Ovary (tissue), 9 donors: Measurements from ENCODE around the gene IRF6. TPM values are rescaled to one million over a fixed set of nuclear protein-coding genes. Genes with fewer than 3 reads are reported as not detected.

Experiments
- DNase-seq, 5 donors: peaks; one replicate each; pipeline ENCODE4 v3.0.0-alpha.2; 2019 to 2020
- H3K27ac ChIP-seq, 2 donors: fragments of 200-600 bp; one replicate each; pipeline versions ENCODE4 v1.5.1 to v1.8.0; 2019 to 2022
- H3K27me3 ChIP-seq: fragments of 200-600 bp; one replicate; pipeline ENCODE4 v1.8.0; 2022
- H3K36me3 ChIP-seq: fragments of 200-600 bp; sonication (generic); one replicate; pipeline ENCODE4 v1.5.1; 2019
- H3K4me1 ChIP-seq: one replicate; pipeline ENCODE4 v1.8.1; 2013; ENCODE audit warnings: mild to moderate bottlenecking, moderate library complexity; ENCODE audit not compliant: insufficient read depth
- H3K4me3 ChIP-seq: fragments of 200-600 bp; sonication (generic); one replicate; pipeline ENCODE4 v1.5.1; 2017
- H3K9me3 ChIP-seq, 2 donors: fragments of 200-600 bp in 1 of 2; sonication (generic) in 1 of 2; one replicate each; pipeline versions ENCODE4 v1.5.1 to v1.8.1; 2013 to 2019; ENCODE audit warnings: mild to moderate bottlenecking in 1 of 2, moderate library complexity in 1 of 2
- CTCF ChIP-seq, 3 donors: fragments of 450-650 bp in 2 of 3; fragments of 200-600 bp in 1 of 3; IDR thresholded peaks; one replicate each; pipeline versions ENCODE4 v1.5.1 to v1.8.0; 2016 to 2022; ENCODE audit warnings: antibody characterized with exemption in 3 of 3, mild to moderate bottlenecking in 1 of 3
- EP300 ChIP-seq: sonication (generic); formaldehyde crosslinking; IDR thresholded peaks from one replicate; pipeline ENCODE4 v1.6.1; 2017; ENCODE audit warnings: antibody characterized with exemption
- POLR2A ChIP-seq: fragments of 450-650 bp; IDR thresholded peaks from one replicate; pipeline ENCODE4 v1.6.1; 2017; ENCODE audit warnings: antibody characterized with exemption, mild to moderate bottlenecking, moderate library complexity
- WGBS, 3 donors: extraction: QIAGEN DNeasy Blood & Tissue Kit in 1 of 3; methylation state at CpG; one replicate each; pipeline versions ENCODE4 v1.1.5 to v1.1.7; 2013 to 2017; 5-methylcytosine and 5-hydroxymethylcytosine counted together
- intact Hi-C, 4 donors: fragments of 100-400 bp; cut with DNase I; formaldehyde crosslinking; loops; one replicate each; pipeline versions ENCODE4 v1.11.0 to v1.15.1; 2022 to 2023
- polyA plus RNA-seq, 2 donors: library from polyadenylated mRNA; stranded (reverse); fragments of 200-250 nt in 1 of 2; fragments of 350-450 nt in 1 of 2; fragmentation: Illumina TruSeq in 1 of 2; extraction: RNeasy Lipid Tissue Mini Kit (QIAGEN cat#74804) in 1 of 2; gene quantifications; one replicate each; pipeline ENCODE4 v1.2.3, GENCODE V29; 2013 to 2014
- total RNA-seq, 7 donors: library from RNA; depleted of rRNA in 2 of 7; stranded (reverse); fragments of >200 nt in 2 of 7; fragmentation: NEBNext Ultra II Directional in 3 of 7; extraction: Animal tissue kit (Norgen Biotek cat#: 25700) in 3 of 7; gene quantifications; one replicate each; pipeline versions ENCODE4 v1.1.0 to v1.2.4, GENCODE V29; 2016 to 2023
- donor health status: DM: no; HTN: no; CAD: no; lungs with moderate emphysema.
- donor health status: DM: no; HTN: no; CAD: no.
- donor health status: Bipolar disorder and iron deficiency.
- donor health status: DM: yes; HTN: yes; CAD: no.
- donor health status: DM: no; HTN: no; CAD: no.
- donor health status: DM: yes; HTN: yes; CAD: no.

IRF6 gene
- total and polyA plus RNA-seq, 9 donors, result 0.80 to 24.2 (median 5.0) TPM

GRCh38 chr1:209768354-209768774 lies 37.6 kb downstream of the IRF6 start:
- Histone ChIP-seq H3K27ac (no peak overlapping the region), H3K4me1 (peaks cover 5% of the 10 kb centered on the region), H3K36me3 (no peaks in the 10 kb centered on the region), H3K4me3 (no peak overlapping the region), H3K27me3 (no peaks in the 10 kb centered on the region), H3K9me3 (no peaks in the 10 kb centered on the region)
- 86 to 95% (median 87%) methylated on average over 9 of the region's 9 CpGs for WGBS, 3 donors
- DNase-seq, result no peak
- TF ChIP-seq POLR2A (no peak), CTCF (IDR thresholded peaks at IDR 0.05) (no peak), EP300 (no peak)
- intact Hi-C loops, result no loop called here

- DNase-seq, result no peak
These were observed 38.2 kb downstream of the IRF6 start for GRCh38 chr1:209767706-209768105.

GRCh38 chr1:209767096-209767495 lies 38.8 kb downstream of the IRF6 start:
- no peaks in the 10 kb centered on the region for H3K36me3 ChIP-seq
- intact Hi-C loops, result no loop called here

More at GRCh38 chr1:209767706-209768105, 38.2 kb downstream of the IRF6 start:
- H3K4me1 ChIP-seq, result peaks cover 5% of the 10 kb centered on the region
- no peak overlapping the region for H3K27ac ChIP-seq
- TF ChIP-seq CTCF (IDR thresholded peaks at IDR 0.05), result no peak
- no peak for TF ChIP-seq EP300
- no peak for TF ChIP-seq POLR2A
- no peaks in the 10 kb centered on the region for H3K9me3 ChIP-seq
- H3K36me3 ChIP-seq, result no peaks in the 10 kb centered on the region
- no peaks in the 10 kb centered on the region for H3K27me3 ChIP-seq
- intact Hi-C loops, result no loop called here
- no peak overlapping the region for H3K4me3 ChIP-seq

GRCh38 chr1:209766051-209766450 lies 39.9 kb downstream of the IRF6 start:
- H3K9me3 ChIP-seq, result no peaks in the 10 kb centered on the region
- WGBS, 3 donors, result 70 to 76% (median 75%) methylated on average over 2 of the region's 2 CpGs
- H3K27me3 ChIP-seq, result no peaks in the 10 kb centered on the region
- H3K4me3 ChIP-seq, result no peak overlapping the region
- H3K36me3 ChIP-seq, result no peaks in the 10 kb centered on the region
- peaks cover 5% of the 10 kb centered on the region for H3K4me1 ChIP-seq
- TF ChIP-seq EP300 (no peak), POLR2A (no peak), CTCF (IDR thresholded peaks at IDR 0.05) (no peak)
- H3K27ac ChIP-seq, result no peak overlapping the region
- no peak for DNase-seq
- intact Hi-C loops, result no loop called here

More at GRCh38 chr1:209767096-209767495, 38.8 kb downstream of the IRF6 start:
- H3K27me3 ChIP-seq, result no peaks in the 10 kb centered on the region
- no peak overlapping the region for H3K4me3 ChIP-seq
- DNase-seq, result no peak
- peaks cover 5% of the 10 kb centered on the region for H3K4me1 ChIP-seq
- no peaks in the 10 kb centered on the region for H3K9me3 ChIP-seq
- TF ChIP-seq EP300 (no peak), POLR2A (no peak), CTCF (IDR thresholded peaks at IDR 0.05) (no peak)
- H3K27ac ChIP-seq, result no peak overlapping the region
